Ishikawa (cell line): ENCODE data around the gene SIPA1.

Source experiments
- MAX ChIP-seq: IDR thresholded peaks from 2 replicates; pipeline ENCODE4 v1.6.1; 2012
- REST ChIP-seq: IDR thresholded peaks from 2 replicates; pipeline ENCODE4 v1.6.1; 2012; ENCODE audit warnings: low read depth, mild to moderate bottlenecking
- YY1 ChIP-seq: IDR thresholded peaks from 2 replicates; pipeline ENCODE4 v1.6.1; 2012; ENCODE audit warnings: low read depth

- TF ChIP-seq MAX = no peak
- TF ChIP-seq YY1 = no peak
- no peak for TF ChIP-seq REST
These were observed 17.9 kb downstream of the SIPA1 start for GRCh38 chr11:65655570-65656332.
